ENCODE measurements around the gene PRB4.
"Not testable (repeated sequence)": the region's sequence is repeated elsewhere in the genome, so short reads cannot be mapped to it uniquely, and the experiment has no call there.

The PRB4 gene

GRCh38 chr12:11310336-11310735, at the start of gene PRB4:
Gene PRB4 (minus strand): TSS chr12:11310436. CDS start chr12:11310398, 38 bp downstream.
- no peak for DNase-seq (ENCODE audit: low read depth)

GRCh38 chr12:11351736-11352135, 41.5 kb upstream of the PRB4 start:
- not testable (repeated sequence) for DNase-seq (ENCODE audit: low read depth)

GRCh38 chr12:11348439-11348838, 38.2 kb upstream of the PRB4 start:
- no peak for DNase-seq (ENCODE audit: low read depth)

- no peak for DNase-seq (ENCODE audit: low read depth)
These were observed 37.6 kb upstream of the PRB4 start for GRCh38 chr12:11347810-11348209.

- DNase-seq (ENCODE audit: low read depth) = no peak
These were observed 34.3 kb upstream of the PRB4 start for GRCh38 chr12:11344500-11344899.

GRCh38 chr12:11324426-11324825, 14.2 kb upstream of the PRB4 start:
- no peak for DNase-seq (ENCODE audit: low read depth)

GRCh38 chr12:11321980-11322379, 11.7 kb upstream of the PRB4 start:
- no peak for DNase-seq (ENCODE audit: low read depth)

- no peak for DNase-seq (ENCODE audit: low read depth)
These were observed 3.1 kb downstream of the PRB4 start for GRCh38 chr12:11307143-11307542.

GRCh38 chr12:11273449-11273848, 36.8 kb downstream of the PRB4 start:
- DNase-seq (ENCODE audit: low read depth) = no peak

- DNase-seq (ENCODE audit: low read depth) = no peak
These were observed 40.6 kb downstream of the PRB4 start, which contains the start of gene PRB3 for GRCh38 chr12:11269607-11270006. Gene PRB3 (minus strand): TSS chr12:11269707. CDS start chr12:11269669, 38 bp downstream.

- no peak for DNase-seq (ENCODE audit: low read depth)
These were observed 45.7 kb downstream of the PRB4 start for GRCh38 chr12:11264501-11264900.

Measured in stimulated activated CD8-positive, alpha-beta memory T cell treated with anti-CD3 and anti-CD28 coated beads, Interleukin-4, amount 100 ng/mL, for 24 hours (primary cell).